IMR-90 (cell line): ENCODE results near the gene TNS3. TPM values are rescaled to one million over a fixed set of nuclear protein-coding genes. Genes with fewer than 3 reads are reported as not detected.

Source experiments
- ATAC-seq: fragments of 200-7000 bp; cut with Tn5 transposase; 2 replicates; pipeline ENCODE4 v1.9.1; 2020; ENCODE audit warnings: low read depth, mild to moderate bottlenecking, moderate library complexity
- BruUV-seq: library from RNA; stranded (reverse); fragments of 400-500 nt; replicated peaks from 2 replicates; lab custom pipeline; 2021; lab: Mats Ljungman, UMichigan
- CTCF ChIA-PET: fragments of 300-600 bp; formaldehyde crosslinking; extraction: SDS; loops from one replicate; lab custom pipeline; 2021; ENCODE audit warnings: antibody characterized with exemption; lab: Yijun Ruan, JAX
- POLR2A ChIA-PET: fragments of 300-600 bp; sonication (Branson Sonifier 250); formaldehyde crosslinking; loops from one replicate; lab custom pipeline; 2022; ENCODE audit warnings: antibody characterized with exemption; ENCODE audit not compliant: unreplicated experiment; lab: Charles Lee
- DNase-seq: peaks from one replicate; pipeline ENCODE4 v3.0.0; 2013
- H2AFZ ChIP-seq: replicated peaks from 2 replicates; pipeline ENCODE3; 2013; ENCODE audit warnings: low read length, mild to moderate bottlenecking; ENCODE audit not compliant: poor library complexity
- H2AK5ac ChIP-seq: 2 replicates; pipeline ENCODE4 v1.6.1; 2013; ENCODE audit warnings: low read depth, low read length, inconsistent platforms
- H2AK9ac ChIP-seq: replicated peaks from 2 replicates; pipeline ENCODE3; 2013; ENCODE audit warnings: mild to moderate bottlenecking, low read depth, low read length, moderate library complexity; ENCODE audit not compliant: poor library complexity
- H2BK120ac ChIP-seq: 2 replicates; pipeline ENCODE4 v1.6.1; 2013; ENCODE audit warnings: low read depth, low read length, inconsistent platforms
- H2BK15ac ChIP-seq: 3 replicates; pipeline ENCODE4 v1.6.1; 2013; ENCODE audit warnings: low read depth, low read length, inconsistent platforms
- H2BK20ac ChIP-seq: 2 replicates; pipeline ENCODE4 v1.6.1; 2013; ENCODE audit warnings: low read depth, mild to moderate bottlenecking, inconsistent platforms, low read length, moderate library complexity
- H2BK5ac ChIP-seq: 2 replicates; pipeline ENCODE4 v1.6.1; 2013; ENCODE audit warnings: mild to moderate bottlenecking, low read depth, low read length, inconsistent platforms; ENCODE audit not compliant: poor library complexity, severe bottlenecking
- H3K14ac ChIP-seq: replicated peaks from 2 replicates; pipeline ENCODE4 v1.6.1; 2013; ENCODE audit warnings: low read depth, low read length, inconsistent platforms
- H3K18ac ChIP-seq: 2 replicates; pipeline ENCODE4 v1.6.1; 2013; ENCODE audit warnings: low read depth, low read length, control low read depth
- H3K23ac ChIP-seq: 2 replicates; pipeline ENCODE4 v1.6.1; 2013; ENCODE audit warnings: low read depth, low read length, inconsistent platforms
- H3K27ac ChIP-seq: 2 replicates; pipeline ENCODE4 v1.5.1; 2013; ENCODE audit warnings: mild to moderate bottlenecking, control low read depth, low read length; ENCODE audit not compliant: insufficient read depth
- H3K27me3 ChIP-seq: 2 replicates; pipeline ENCODE4 v1.6.1; 2013; ENCODE audit warnings: low read length; ENCODE audit not compliant: control insufficient read depth, insufficient read depth
- H3K36me3 ChIP-seq: 2 replicates; pipeline ENCODE4 v1.6.1; 2013; ENCODE audit warnings: low read length, mixed read lengths; ENCODE audit not compliant: control insufficient read depth, insufficient read depth
- H3K4ac ChIP-seq: 2 replicates; pipeline ENCODE4 v1.6.1; 2013; ENCODE audit warnings: low read depth, low read length, inconsistent platforms
- H3K4me1 ChIP-seq: 2 replicates; pipeline ENCODE4 v1.6.1; 2013; ENCODE audit warnings: low read length, mixed read lengths; ENCODE audit not compliant: control insufficient read depth, insufficient read depth
- H3K4me2 ChIP-seq: 2 replicates; pipeline ENCODE4 v1.6.1; 2013; ENCODE audit warnings: low read depth, mild to moderate bottlenecking, control low read depth, low read length, moderate library complexity
- H3K4me3 ChIP-seq: 2 replicates; pipeline ENCODE4 v1.5.1; 2013; ENCODE audit warnings: low read depth, mild to moderate bottlenecking, control low read depth, low read length, moderate library complexity; ENCODE audit not compliant: insufficient read depth
- H3K56ac ChIP-seq: 2 replicates; pipeline ENCODE4 v1.6.1; 2013; ENCODE audit warnings: low read length, inconsistent platforms; ENCODE audit not compliant: insufficient read depth; ENCODE audit errors: extremely low read depth
- H3K79me1 ChIP-seq, 2 experiments: 2 replicates each; pipeline ENCODE4 v1.6.1; 2013; ENCODE audit warnings: low read length in 2 of 2, inconsistent platforms in 1 of 2, low read depth in 1 of 2
- H3K9ac ChIP-seq: 2 replicates; pipeline ENCODE4 v1.6.1; 2013; ENCODE audit warnings: low read depth, low read length, control low read depth
- H3K9me1 ChIP-seq: 2 replicates; pipeline ENCODE4 v1.6.1; 2013; ENCODE audit warnings: low read length, inconsistent platforms; ENCODE audit not compliant: insufficient read depth
- H3K9me3 ChIP-seq: 2 replicates; pipeline ENCODE4 v1.6.1; 2013; ENCODE audit warnings: low read length; ENCODE audit not compliant: control insufficient read depth, insufficient read depth
- H4K20me1 ChIP-seq: 2 replicates; pipeline ENCODE4 v1.6.1; 2013; ENCODE audit warnings: low read length, inconsistent platforms; ENCODE audit not compliant: insufficient read depth
- H4K5ac ChIP-seq: 2 replicates; pipeline ENCODE4 v1.6.1; 2013; ENCODE audit warnings: mild to moderate bottlenecking, low read depth, low read length, control low read depth
- H4K8ac ChIP-seq, 2 experiments: 2 replicates each; pipeline ENCODE4 v1.6.1; 2013; ENCODE audit warnings: low read depth in 2 of 2, low read length in 2 of 2, control low read depth in 1 of 2, inconsistent platforms in 1 of 2
- H4K91ac ChIP-seq: 2 replicates; pipeline ENCODE4 v1.6.1; 2013; ENCODE audit warnings: low read depth, low read length, inconsistent platforms; ENCODE audit not compliant: insufficient read depth
- BHLHE40 ChIP-seq: fragments of 150-350 bp; IDR thresholded peaks from 2 replicates; pipeline ENCODE4 v1.6.1; 2016; ENCODE audit warnings: mild to moderate bottlenecking, low read depth, low read length
- CEBPB ChIP-seq: IDR thresholded peaks from 2 replicates; pipeline ENCODE4 v1.6.1; 2012; ENCODE audit warnings: low read depth, low read length, improper control_type of control experiment
- CHD1 ChIP-seq: IDR thresholded peaks from 2 replicates; pipeline ENCODE4 v1.6.1; 2012; ENCODE audit warnings: low read depth, low read length, improper control_type of control experiment
- CTCF ChIP-seq: conservative IDR thresholded peaks from 2 replicates; pipeline ENCODE4 v1.5.1; 2012; ENCODE audit warnings: mild to moderate bottlenecking, low read depth, low read length, improper control_type of control experiment
- ELK1 ChIP-seq: fragments of 150-350 bp; IDR thresholded peaks from 2 replicates; pipeline ENCODE4 v1.6.1; 2016; ENCODE audit warnings: low read depth, mild to moderate bottlenecking, low read length, moderate library complexity, borderline replicate concordance
- FOS ChIP-seq: fragments of 150-350 bp; IDR thresholded peaks from 2 replicates; pipeline ENCODE4 v1.6.1; 2016; ENCODE audit warnings: low read depth, low read length
- MAFK ChIP-seq: IDR thresholded peaks from 2 replicates; pipeline ENCODE4 v1.6.1; 2012; ENCODE audit warnings: low read depth, low read length, improper control_type of control experiment
- MAZ ChIP-seq: IDR thresholded peaks from 2 replicates; pipeline ENCODE4 v1.6.1; 2012; ENCODE audit warnings: low read depth, mild to moderate bottlenecking, low read length, improper control_type of control experiment, moderate library complexity, borderline replicate concordance
- NFE2L2 ChIP-seq: fragments of 150-350 bp; IDR thresholded peaks from 2 replicates; pipeline ENCODE4 v1.6.1; 2016; ENCODE audit warnings: low read depth, mild to moderate bottlenecking, low read length
- POLR2A ChIP-seq: IDR thresholded peaks from 2 replicates; pipeline ENCODE4 v1.6.1; 2012; ENCODE audit warnings: mild to moderate bottlenecking, low read depth, low read length
- RAD21 ChIP-seq: IDR thresholded peaks from 2 replicates; pipeline ENCODE4 v1.6.1; 2012; ENCODE audit warnings: low read length, improper control_type of control experiment
- RCOR1 ChIP-seq: IDR thresholded peaks from 2 replicates; pipeline ENCODE4 v1.6.1; 2012; ENCODE audit warnings: mild to moderate bottlenecking, low read length, improper control_type of control experiment; ENCODE audit not compliant: insufficient replicate concordance
- RFX5 ChIP-seq: IDR thresholded peaks from 2 replicates; pipeline ENCODE4 v1.8.0; 2012; ENCODE audit warnings: low read depth, mild to moderate bottlenecking, low read length, moderate library complexity
- SMC3 ChIP-seq: fragments of 150-350 bp; IDR thresholded peaks from 2 replicates; pipeline ENCODE4 v1.6.1; 2016; ENCODE audit warnings: low read depth, mild to moderate bottlenecking, antibody characterized with exemption, low read length, moderate library complexity
- USF2 ChIP-seq: fragments of 150-350 bp; IDR thresholded peaks from 2 replicates; pipeline ENCODE4 v1.6.1; 2017; ENCODE audit warnings: mild to moderate bottlenecking, antibody characterized with exemption, low read length, low read depth
- WGBS, 2 experiments: methylation state at CpG; one replicate each; pipeline versions ENCODE4 v1.1.5 to v1.1.7; 2013; ENCODE audit warnings: missing lambda C conversion rate in 2 of 2; ENCODE audit not compliant: insufficient read length in 1 of 2; ENCODE audit errors: extremely low coverage in 2 of 2; 5-methylcytosine and 5-hydroxymethylcytosine counted together
- dilution Hi-C: fragments of 300-500 bp; cut with HindIII; formaldehyde crosslinking; loops from one replicate; pipeline ENCODE4 v1.14.3; 2018; ENCODE audit warnings: low sequenced_read_pairs; ENCODE audit not compliant: unreplicated experiment
- in situ Hi-C: fragments of 300-500 bp; cut with MboI; formaldehyde crosslinking; loops from 3 replicates; pipeline ENCODE4 v1.14.3; 2019; ENCODE audit warnings: low sequenced_read_pairs, inconsistent platforms, mixed read lengths
- intact Hi-C: fragments of 100-400 bp; cut with micrococcal nuclease; formaldehyde crosslinking; loops from 2 replicates; pipeline ENCODE4 v1.10.0; 2022
- polyA plus RNA-seq, 3 experiments: library from polyadenylated mRNA; depleted of rRNA; stranded (reverse); fragments of >200 nt; gene quantifications; 2 replicates each; pipeline ENCODE4 v1.2.3, GENCODE V29; 2012; ENCODE audit warnings: low replicate concordance in 1 of 3
- total RNA-seq: library from RNA; depleted of rRNA; stranded (reverse); fragments of >200 nt; gene quantifications from 2 replicates; pipeline ENCODE4 v1.2.3, GENCODE V29; 2012

The TNS3 gene
- total and polyA plus RNA-seq, 2 of the 4 experiments (the other 2 are of a cell fraction) = 64.3 to 79.2 TPM

- peaks cover 31% of the 10 kb centered on the region; the same call in 1 of the 2 replicates for H3K9me1 ChIP-seq
- H3K23ac ChIP-seq = no peak overlapping the region
- no peak overlapping the region for H2AK5ac ChIP-seq
- DNase-seq (no peak), ATAC-seq (no peak)
- H2BK5ac ChIP-seq = no peak overlapping the region
- peaks cover 38% of the 10 kb centered on the region for H3K36me3 ChIP-seq
- H4K8ac ChIP-seq = no peak overlapping the region
- H3K9me3 ChIP-seq = no peaks in the 10 kb centered on the region
- in situ Hi-C loops (no loop called here), intact Hi-C loops (no loop called here), dilution Hi-C loops (no loop called here)
- no peak overlapping the region for H3K56ac ChIP-seq
- no peak overlapping the region for H4K5ac ChIP-seq
- no peak overlapping the region for H3K4me3 ChIP-seq
- no peak overlapping the region for H2AK9ac ChIP-seq
- no peak overlapping the region for H2BK15ac ChIP-seq
- H3K4ac ChIP-seq = no peak overlapping the region
- no TSS peak for BruUV-seq
- no peak overlapping the region; the same call in 1 of the 2 replicates for H2BK20ac ChIP-seq
- H3K79me1 ChIP-seq = peaks cover 25 to 67% of the 10 kb centered on the region in 2 experiments
- CTCF ChIA-PET = no interaction called here
- no peaks in the 10 kb centered on the region for H3K27me3 ChIP-seq
- POLR2A ChIA-PET = no interaction called here
- H2BK120ac ChIP-seq = no peak overlapping the region
- no peak overlapping the region for H3K4me2 ChIP-seq
- no peak overlapping the region for H3K27ac ChIP-seq
- H2AFZ ChIP-seq = peak overlapping the region; percentile 15
- WGBS, 2 experiments = 95% methylated on average over 26 of the region's 32 CpGs; no CpG with 5 or more reads in 1 of the 2 experiments
- H3K18ac ChIP-seq = no peak overlapping the region
- peaks cover 37% of the 10 kb centered on the region; the same call in 1 of the 2 replicates for H4K20me1 ChIP-seq
- H4K91ac ChIP-seq = no peak overlapping the region
- no peaks in the 10 kb centered on the region for H3K4me1 ChIP-seq
- no peak overlapping the region for H3K14ac ChIP-seq
- no peak overlapping the region for H3K9ac ChIP-seq
- TF ChIP-seq MAZ (no peak), SMC3 (no peak), CEBPB (no peak), MAFK (no peak), FOS (no peak), BHLHE40 (no peak), RCOR1 (no peak), ELK1 (no peak), RFX5 (no peak), POLR2A (no peak), RAD21 (no peak), USF2 (no peak), NFE2L2 (no peak), CTCF (no peak), CHD1 (no peak)
These were observed 237.5 kb downstream of the TNS3 start for GRCh38 chr7:47344171-47344955.
